PFSK-1 (cell line): ENCODE measurements around the gene TMEM61.

Experiments
- FOXP2 ChIP-seq: optimal IDR thresholded peaks from 2 replicates; pipeline ENCODE3; 2011; ENCODE audit warnings: borderline replicate concordance, control low read depth, inconsistent platforms; ENCODE audit not compliant: insufficient read depth; ENCODE audit errors: extremely low read length, extremely low read depth
- POLR2AphosphoS5 ChIP-seq: IDR thresholded peaks from 2 replicates; pipeline ENCODE4 v1.6.1; 2012; ENCODE audit warnings: low read depth, mild to moderate bottlenecking, control low read depth, low read length, moderate library complexity
- REST ChIP-seq, 2 experiments: IDR thresholded peaks; 2 replicates each; pipeline versions ENCODE4 v1.6.1 to v1.8.0; 2011 to 2012; ENCODE audit warnings: low read depth in 2 of 2, low read length in 2 of 2, control low read depth in 1 of 2, inconsistent platforms in 1 of 2, mild to moderate bottlenecking in 1 of 2, moderate library complexity in 1 of 2; ENCODE audit not compliant: insufficient read depth in 1 of 2
- SIN3A ChIP-seq: IDR thresholded peaks from 2 replicates; pipeline ENCODE4 v1.6.1; 2012; ENCODE audit warnings: mild to moderate bottlenecking, low read length, moderate library complexity, borderline replicate concordance; ENCODE audit not compliant: insufficient read depth
- TAF1 ChIP-seq: IDR thresholded peaks from 2 replicates; pipeline ENCODE4 v1.6.1; 2012; ENCODE audit warnings: low read length, control low read depth, borderline replicate concordance; ENCODE audit not compliant: insufficient read depth

- TF ChIP-seq POLR2AphosphoS5 = no peak
- TF ChIP-seq REST (IDR thresholded peaks at IDR 0.05; ENCODE audit: insufficient read depth in 1 of 2, low read depth in 2 of 2, low read length in 2 of 2) = no peak
- TF ChIP-seq TAF1 = no peak
- TF ChIP-seq SIN3A = no peak
- TF ChIP-seq FOXP2 = no peak
Measured at GRCh38 chr1:55005351-55006140, 25.1 kb downstream of the TMEM61 start.
